Gastroesophageal sphincter (tissue), 3 donors: ENCODE measurements around the gene MAP2K6.

Experiments
- CTCF ChIP-seq, 4 experiments: fragments of 200-600 bp in 2 of 4; fragments of 450-650 bp in 2 of 4; sonication (generic) in 1 of 4; IDR thresholded peaks; one replicate each; pipeline ENCODE4 v1.5.1; 2017 to 2019; ENCODE audit warnings: antibody characterized with exemption in 4 of 4, mild to moderate bottlenecking in 2 of 4, moderate library complexity in 2 of 4
- EP300 ChIP-seq: sonication (generic); formaldehyde crosslinking; IDR thresholded peaks from one replicate; pipeline ENCODE4 v1.6.1; 2017; ENCODE audit warnings: antibody characterized with exemption, mild to moderate bottlenecking
- POLR2A ChIP-seq, 2 donors: fragments of 450-650 bp; IDR thresholded peaks; one replicate each; pipeline ENCODE4 v1.6.1; 2017; ENCODE audit warnings: antibody characterized with exemption in 2 of 2, mild to moderate bottlenecking in 2 of 2, moderate library complexity in 1 of 2
- POLR2AphosphoS5 ChIP-seq: sonication (generic); formaldehyde crosslinking; IDR thresholded peaks from one replicate; pipeline ENCODE4 v1.6.1; 2017; ENCODE audit warnings: antibody characterized with exemption

- no peak for TF ChIP-seq CTCF (IDR thresholded peaks at IDR 0.05)
- no peak for TF ChIP-seq EP300
- TF ChIP-seq POLR2A (IDR thresholded peaks at IDR 0.05) = no peak
- TF ChIP-seq POLR2AphosphoS5 = no peak
These were observed 142.8 kb downstream of the MAP2K6 start for GRCh38 chr17:69557339-69557738.
